ENCODE data around the gene CAMK2A.

CAMK2A gene

GRCh38 chr5:150315245-150315644 is 25.7 kb upstream of the CAMK2A start:
- no peak for DNase-seq

GRCh38 chr5:150313921-150314716 is 24.5 kb upstream of the CAMK2A start:
- DNase-seq, result no peak

GRCh38 chr5:150313501-150313900 is 23.9 kb upstream of the CAMK2A start:
- no peak for DNase-seq

GRCh38 chr5:150312518-150312917 is 22.9 kb upstream of the CAMK2A start:
- DNase-seq, result no peak

GRCh38 chr5:150311015-150311692 is 21.6 kb upstream of the CAMK2A start:
- no peak for DNase-seq

GRCh38 chr5:150310246-150310645 is 20.7 kb upstream of the CAMK2A start:
- no peak for DNase-seq

GRCh38 chr5:150309886-150310239 is 20.3 kb upstream of the CAMK2A start:
- no peak for DNase-seq

- no peak for DNase-seq
These were observed 19.7 kb upstream of the CAMK2A start for GRCh38 chr5:150309101-150309885.

GRCh38 chr5:150307617-150308426 is 18.2 kb upstream of the CAMK2A start:
- DNase-seq, result no peak

GRCh38 chr5:150306775-150307174 is 17.2 kb upstream of the CAMK2A start:
- DNase-seq, result no peak

GRCh38 chr5:150305557-150305956 is 16.0 kb upstream of the CAMK2A start:
- no peak for DNase-seq

- DNase-seq, result no peak
These were observed 15.5 kb upstream of the CAMK2A start for GRCh38 chr5:150305095-150305494.

GRCh38 chr5:150304481-150305081 is 15.0 kb upstream of the CAMK2A start:
- DNase-seq, result no peak

GRCh38 chr5:150303660-150304386 is 14.2 kb upstream of the CAMK2A start:
- DNase-seq, result no peak

GRCh38 chr5:150303070-150303615 is 13.6 kb upstream of the CAMK2A start:
- DNase-seq, result no peak

- DNase-seq, result no peak
These were observed 12.9 kb upstream of the CAMK2A start, which contains the start of gene ARSI for GRCh38 chr5:150302301-150303069. Gene ARSI, minus strand, starts transcription at chr5:150302905. Its CDS starts 532 bp downstream, at chr5:150302373.

- DNase-seq, result no peak
These were observed 12.3 kb upstream of the CAMK2A start for GRCh38 chr5:150301901-150302300.

- no peak for DNase-seq
These were observed 11.6 kb upstream of the CAMK2A start for GRCh38 chr5:150301170-150301505.

GRCh38 chr5:150300496-150301169 is 11.1 kb upstream of the CAMK2A start:
- no peak for DNase-seq
